GM13976 (cell line): Measurements from ENCODE around the gene ELOVL2.

Experiments used
- DNase-seq: peaks from one replicate; pipeline ENCODE4 v3.0.0; 2012; ENCODE audit warnings: low spot score
- CTCF ChIP-seq: IDR thresholded peaks from 2 replicates; pipeline ENCODE4 v1.5.1; 2012; ENCODE audit warnings: borderline replicate concordance, mild to moderate bottlenecking; ENCODE audit not compliant: insufficient read depth; ENCODE audit errors: extremely low read depth, missing control alignments, control extremely low read depth
- in situ Hi-C: fragments of 300-500 bp; cut with MboI; formaldehyde crosslinking; loops from one replicate; pipeline ENCODE4 v1.12.0; 2022; ENCODE audit warnings: low sequenced_read_pairs, mixed read lengths, inconsistent platforms; ENCODE audit not compliant: unreplicated experiment

ELOVL2 gene

GRCh38 chr6:10951675-10952282 is 92.3 kb downstream of the ELOVL2 start:
- TF ChIP-seq CTCF = peak; percentile 40
- in situ Hi-C loops = loop anchor here (10.0 kb wide), 2 partner anchors 113 to 623 kb away; no protein-coding TSS in a partner anchor
- peak; percentile 35 for DNase-seq

GRCh38 chr6:10949579-10950490 is 94.3 kb downstream of the ELOVL2 start:
- DNase-seq = no peak
- no peak for TF ChIP-seq CTCF
- in situ Hi-C loops = loop anchor here (10.0 kb wide), 2 partner anchors 115 to 625 kb away; no protein-coding TSS in a partner anchor

DNA sequence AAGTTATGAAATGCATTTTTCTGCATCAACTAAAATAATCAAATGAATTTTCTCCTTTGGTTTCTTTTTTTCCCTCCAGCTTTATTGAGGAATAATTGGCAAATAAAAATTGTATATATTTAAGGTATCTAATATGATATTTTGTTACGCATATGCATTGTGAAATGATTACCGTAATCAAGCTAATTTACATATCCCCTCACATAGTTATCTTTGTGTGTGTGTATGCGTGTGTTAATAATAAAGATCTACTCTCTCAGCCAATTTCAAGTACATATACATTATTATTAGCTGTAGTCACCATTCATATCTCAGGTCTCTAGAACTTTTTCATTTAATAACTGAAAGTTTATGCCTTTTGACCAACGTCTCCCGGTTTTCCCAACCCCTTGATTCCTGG is 96.1 kb downstream of the ELOVL2 start:
- no peak for TF ChIP-seq CTCF
- in situ Hi-C loops = no loop called here
- DNase-seq = no peak

DNA sequence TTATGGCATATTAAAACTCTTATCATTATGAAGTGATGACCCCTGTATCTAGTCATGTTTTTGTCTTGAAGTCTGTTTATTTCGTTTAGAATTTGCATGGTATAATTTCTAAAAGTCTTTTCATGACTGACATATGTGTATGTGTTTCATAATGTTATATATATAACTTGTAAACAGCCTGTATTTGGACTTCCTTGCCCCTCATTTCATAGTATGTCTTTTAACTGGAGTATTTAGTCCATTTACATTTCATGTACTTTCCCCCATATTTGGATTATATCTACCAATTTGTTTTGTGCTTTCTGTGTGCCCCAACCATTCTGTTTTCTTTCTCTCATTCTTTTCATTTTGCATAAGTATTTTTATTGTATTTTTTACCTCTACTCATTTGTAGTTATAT is 98.3 kb downstream of the ELOVL2 start:
- DNase-seq = no peak

DNA sequence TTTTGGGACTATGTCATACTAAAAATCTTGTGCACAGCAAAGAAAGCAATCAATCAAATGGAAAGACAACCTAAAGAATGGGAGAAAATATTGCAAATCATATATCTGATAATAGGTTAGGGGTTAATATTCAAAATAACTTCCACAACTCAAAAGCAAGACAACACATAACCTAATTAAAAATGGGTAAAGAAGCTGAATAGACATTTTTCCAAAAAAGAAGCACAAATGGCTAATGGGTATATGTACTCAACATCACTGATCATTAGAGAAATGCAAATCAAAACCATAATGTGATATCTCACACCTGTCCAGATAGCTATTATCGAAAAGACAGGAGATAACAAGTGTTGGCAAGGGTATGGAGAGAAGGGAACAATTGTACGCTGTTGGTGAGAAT is 104.3 kb downstream of the ELOVL2 start:
- no peak for TF ChIP-seq CTCF

More for the DNA sequence above, 98.3 kb downstream of the ELOVL2 start:
- no peak for TF ChIP-seq CTCF
- in situ Hi-C loops = no loop called here

DNA sequence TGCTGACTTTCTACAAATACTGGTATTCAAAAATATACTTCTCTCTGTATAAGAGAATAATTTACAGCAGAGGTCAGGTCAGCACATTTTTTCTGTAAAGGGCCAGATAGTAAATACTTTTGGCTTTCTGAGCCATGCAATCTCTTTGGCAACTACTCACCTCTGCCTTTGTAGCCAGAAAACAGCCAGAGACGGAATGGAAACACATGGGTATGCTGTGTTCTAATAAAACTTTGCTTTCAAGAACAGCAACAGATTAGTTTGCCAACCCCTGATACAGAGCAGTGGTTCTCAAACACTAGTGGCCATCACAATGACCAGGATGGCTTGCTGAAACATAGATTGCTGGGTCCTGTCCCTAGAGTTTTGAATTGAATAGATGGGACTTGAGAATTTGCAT is 111.0 kb downstream of the ELOVL2 start:
- TF ChIP-seq CTCF = no peak
- no peak for DNase-seq
- in situ Hi-C loops = no loop called here

More for the DNA sequence above, 104.3 kb downstream of the ELOVL2 start:
- no peak for DNase-seq
- in situ Hi-C loops = no loop called here
